PC-9 (cell line): ENCODE measurements around the gene BRAF. TPM values are rescaled to one million over a fixed set of nuclear protein-coding genes. Genes with fewer than 3 reads are reported as not detected.
A peak's percentile ranks its signal among the peaks of the same experiment; 100 is the strongest.

Source experiments
- BruUV-seq: library from RNA; stranded (reverse); fragments of 400-500 nt; replicated peaks from 2 replicates; lab custom pipeline; 2021; lab: Mats Ljungman, UMichigan
- CTCF ChIA-PET: fragments of 300-600 bp; sonication (Branson Sonifier 250); formaldehyde crosslinking; loops from one replicate; lab custom pipeline; 2022; ENCODE audit warnings: antibody characterized with exemption; lab: Charles Lee
- POLR2A ChIA-PET: fragments of 300-600 bp; sonication (Branson Sonifier 250); formaldehyde crosslinking; loops from one replicate; lab custom pipeline; 2022; ENCODE audit warnings: antibody characterized with exemption; ENCODE audit not compliant: unreplicated experiment; lab: Charles Lee
- DNase-seq, 2 experiments: peaks; one replicate each; pipeline versions ENCODE4 v3.0.0 to v3.0.0-alpha.2; 2015 to 2022; ENCODE audit warnings: mixed read lengths in 1 of 2
- H2AFZ ChIP-seq: fragments of 200-600 bp; sonication (generic); 2 replicates; pipeline ENCODE4 v1.8.1; 2017; ENCODE audit warnings: antibody characterized with exemption
- H3F3A ChIP-seq: fragments of 200-600 bp; sonication (generic); 2 replicates; pipeline ENCODE4 v1.8.1; 2017; ENCODE audit warnings: antibody characterized with exemption, mild to moderate bottlenecking, low read depth; ENCODE audit not compliant: insufficient read depth
- H3K27ac ChIP-seq: fragments of 200-600 bp; sonication (generic); 2 replicates; pipeline ENCODE4 v1.6.1; 2016; ENCODE audit warnings: mixed run types
- H3K27me3 ChIP-seq: fragments of 200-600 bp; sonication (generic); 2 replicates; pipeline ENCODE4 v1.6.1; 2016; ENCODE audit warnings: low read depth, mixed run types; ENCODE audit not compliant: insufficient read depth
- H3K36me3 ChIP-seq: fragments of 200-600 bp; sonication (generic); 2 replicates; pipeline ENCODE4 v1.6.1; 2016; ENCODE audit warnings: low read depth, mixed run types
- H3K4me1 ChIP-seq: fragments of 200-600 bp; sonication (generic); replicated peaks from 2 replicates; pipeline ENCODE4 v1.6.1; 2016; ENCODE audit warnings: mixed run types; ENCODE audit not compliant: insufficient read depth
- H3K4me2 ChIP-seq: fragments of 200-600 bp; sonication (generic); 2 replicates; pipeline ENCODE4 v1.6.1; 2017; ENCODE audit warnings: mixed run types
- H3K4me3 ChIP-seq: fragments of 200-600 bp; sonication (generic); 2 replicates; pipeline ENCODE4 v1.6.1; 2016; ENCODE audit warnings: mixed run types
- H3K79me2 ChIP-seq: fragments of 200-600 bp; sonication (generic); 2 replicates; pipeline ENCODE4 v1.6.1; 2017; ENCODE audit warnings: low read depth, mixed run types
- H3K9me2 ChIP-seq: fragments of 200-600 bp; sonication (generic); 2 replicates; pipeline ENCODE4 v1.8.1; 2017; ENCODE audit warnings: mild to moderate bottlenecking; ENCODE audit not compliant: insufficient read depth
- H3K9me3 ChIP-seq: fragments of 200-600 bp; sonication (generic); 2 replicates; pipeline ENCODE4 v1.8.1; 2016; ENCODE audit warnings: low read depth; ENCODE audit not compliant: insufficient read depth
- H4K20me1 ChIP-seq: fragments of 200-600 bp; sonication (generic); 2 replicates; pipeline ENCODE4 v1.8.1; 2017; ENCODE audit not compliant: insufficient read depth
- CTCF ChIP-seq: fragments of 200-600 bp; sonication (generic); conservative IDR thresholded peaks from 2 replicates; pipeline ENCODE4 v1.6.1; 2017; ENCODE audit warnings: mixed run types, antibody characterized with exemption, mild to moderate bottlenecking, moderate library complexity
- EZH2 ChIP-seq: fragments of 200-600 bp; sonication (generic); IDR thresholded peaks from 2 replicates; pipeline ENCODE4 v1.8.0; 2017; ENCODE audit warnings: antibody characterized with exemption, low read depth
- intact Hi-C: fragments of 100-400 bp; cut with micrococcal nuclease; formaldehyde crosslinking; loops from one replicate; pipeline ENCODE4 v1.10.0; 2022; ENCODE audit not compliant: unreplicated experiment
- total RNA-seq: library from RNA; stranded (reverse); gene quantifications from 2 replicates; pipeline ENCODE4 v1.2.3, GENCODE V29; 2021

Gene BRAF
- total RNA-seq, 1 experiment from 2014 or later: 56.9 TPM

DNA sequence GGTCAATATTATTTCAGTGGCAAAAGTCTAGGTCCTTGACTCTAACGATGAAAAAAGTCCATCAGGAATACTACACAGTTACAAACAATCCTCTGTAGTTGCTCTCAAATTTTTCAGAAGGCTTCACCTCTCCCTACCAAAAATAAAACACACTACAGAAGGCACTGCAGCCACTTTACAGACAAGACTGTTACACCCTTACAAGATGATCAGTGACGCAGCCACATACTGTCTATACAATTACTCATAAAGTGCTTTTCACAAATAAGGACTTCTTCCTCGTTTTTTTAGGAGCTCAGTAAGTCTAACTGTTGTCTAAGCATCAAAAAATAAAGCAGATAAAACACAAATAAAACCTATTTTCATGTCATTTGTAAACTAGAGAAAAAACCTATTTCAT, 201.2 kb downstream of the BRAF start:
- no peak for TF ChIP-seq EZH2
- TF ChIP-seq CTCF: no peak

GRCh38 chr7:140723006-140723405, 201.7 kb downstream of the BRAF start:
- Histone ChIP-seq H3K9me2 (no peaks in the 10 kb centered on the region), H3K27ac (no peak overlapping the region), H3K4me2 (no peak overlapping the region), H2AFZ (no peak overlapping the region), H3K4me1 (no peaks in the 10 kb centered on the region), H4K20me1 (no peaks in the 10 kb centered on the region), H3K27me3 (no peaks in the 10 kb centered on the region), H3K36me3 (0 out of 2 replicates have a peak, but pooled peaks cover 4% of the 10 kb centered on the region), H3F3A (0 out of 2 replicates have a peak, but pooled peaks cover 4% of the 10 kb centered on the region), H3K79me2 (no peaks in the 10 kb centered on the region), H3K4me3 (no peak overlapping the region), H3K9me3 (no peaks in the 10 kb centered on the region)
- ChIA-PET POLR2A (no interaction called here), CTCF (interaction anchor here (0.6 to 1.0 kb wide), 2 partner anchors 1063 to 1876 kb away, joined by 3 to 4 read pairs; no protein-coding TSS in a partner anchor)
- DNase-seq: peak in 1 of 2 experiments; percentile 4
- BruUV-seq: no TSS peak
- no peak for TF ChIP-seq EZH2
- no peak for TF ChIP-seq CTCF
- intact Hi-C loops: no loop called here

More for the DNA sequence above, 201.2 kb downstream of the BRAF start:
- CTCF ChIA-PET: no interaction called here
- intact Hi-C loops: no loop called here
- Histone ChIP-seq H3F3A (0 out of 2 replicates have a peak, but pooled peaks cover 4% of the 10 kb centered on the region), H3K4me3 (no peak overlapping the region), H3K9me3 (no peaks in the 10 kb centered on the region), H3K79me2 (no peaks in the 10 kb centered on the region), H3K27ac (no peak overlapping the region), H3K36me3 (0 out of 2 replicates have a peak, but pooled peaks cover 4% of the 10 kb centered on the region), H3K27me3 (no peaks in the 10 kb centered on the region), H2AFZ (no peak overlapping the region), H3K4me1 (no peaks in the 10 kb centered on the region), H3K4me2 (no peak overlapping the region), H4K20me1 (no peaks in the 10 kb centered on the region), H3K9me2 (no peaks in the 10 kb centered on the region)
- DNase-seq: peak in 1 of 2 experiments; percentile 6
- no TSS peak for BruUV-seq
- POLR2A ChIA-PET: no interaction called here

GRCh38 chr7:140722254-140722653, 202.5 kb downstream of the BRAF start:
- Histone ChIP-seq H4K20me1 (no peaks in the 10 kb centered on the region), H3F3A (0 out of 2 replicates have a peak, but pooled peaks cover 4% of the 10 kb centered on the region), H3K4me2 (no peak overlapping the region), H2AFZ (no peak overlapping the region), H3K27me3 (no peaks in the 10 kb centered on the region), H3K36me3 (0 out of 2 replicates have a peak, but pooled peaks cover 4% of the 10 kb centered on the region), H3K27ac (no peak overlapping the region), H3K4me1 (no peaks in the 10 kb centered on the region), H3K9me2 (no peaks in the 10 kb centered on the region), H3K79me2 (no peaks in the 10 kb centered on the region), H3K4me3 (no peak overlapping the region), H3K9me3 (no peaks in the 10 kb centered on the region)
- intact Hi-C loops: no loop called here
- DNase-seq: peak in 1 of 2 experiments; percentile 28
- CTCF ChIA-PET: interaction anchor here (1.0 kb wide), 1 partner anchor 1063 kb away, joined by 3 read pairs; no protein-coding TSS in a partner anchor
- TF ChIP-seq EZH2 (no peak), CTCF (no peak)
- POLR2A ChIA-PET: no interaction called here
- no TSS peak for BruUV-seq
